GM19238 (cell line): ENCODE data around the gene DGLUCY.
"Not testable (repeated sequence)": the region's sequence is repeated elsewhere in the genome, so short reads cannot be mapped to it uniquely, and the experiment has no call there.

ENCODE experiments used
- DNase-seq: peaks from one replicate; pipeline ENCODE4 v3.0.0; 2011; ENCODE audit warnings: low spot score; ENCODE audit not compliant: insufficient read length

The DGLUCY gene

DNA sequence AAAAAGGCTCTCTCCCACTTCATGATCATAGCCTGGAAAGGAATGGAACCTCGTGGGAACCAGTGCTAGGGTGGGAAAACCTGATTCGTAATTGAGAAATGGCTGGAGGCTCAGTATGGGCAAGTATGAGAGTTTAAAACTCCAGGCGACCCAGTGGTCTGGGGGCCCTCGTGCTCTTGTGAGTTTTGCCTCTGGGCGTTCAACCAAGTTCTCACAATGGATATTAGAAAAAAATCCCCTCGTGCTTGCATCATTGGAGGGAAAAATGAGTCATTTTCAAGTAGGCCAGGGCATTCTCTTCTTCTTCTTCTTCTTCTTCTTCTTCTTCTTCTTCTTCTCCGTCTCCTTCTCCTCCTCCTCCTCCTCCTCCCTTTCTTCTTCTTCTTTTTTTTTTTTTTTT is 91.6 kb downstream of the DGLUCY start:
- no peak for DNase-seq

DNA sequence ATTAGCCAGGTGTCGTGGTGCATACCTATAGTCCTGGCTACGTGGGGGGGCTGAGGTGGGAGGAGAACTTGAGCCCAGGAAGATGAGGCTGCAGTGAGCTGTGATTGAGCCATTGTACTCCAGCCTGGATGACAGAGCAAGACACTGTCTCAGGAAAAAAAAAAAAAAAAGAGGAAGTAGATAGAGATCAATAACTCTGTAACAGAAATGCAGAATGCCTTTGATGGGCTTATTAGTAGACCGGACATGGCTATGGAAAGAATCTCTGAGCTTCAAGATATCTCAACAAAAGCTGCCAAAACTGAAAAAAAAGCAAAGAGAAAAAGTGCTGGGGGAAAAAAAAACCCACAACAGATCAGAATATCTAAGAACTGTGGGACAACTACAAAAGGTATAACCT is 93.1 kb downstream of the DGLUCY start:
- no peak for DNase-seq

DNA sequence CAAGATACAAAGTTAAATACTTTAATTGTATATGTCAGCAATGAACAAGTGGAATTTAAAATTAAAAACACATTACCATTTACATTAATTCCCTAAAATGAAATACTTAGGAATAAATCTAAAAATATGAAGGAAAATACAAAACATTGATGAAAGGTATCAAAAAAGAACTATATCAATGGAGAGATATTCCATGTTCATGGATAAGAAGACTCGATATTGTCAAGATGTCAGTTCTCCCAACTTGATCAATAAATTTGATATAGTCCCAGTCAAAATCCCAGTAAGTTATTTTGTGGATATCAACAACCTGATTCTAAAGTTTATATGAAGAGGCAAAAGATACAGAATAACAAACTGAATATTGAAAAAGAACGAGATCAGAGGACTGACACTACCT is 97.1 kb downstream of the DGLUCY start:
- DNase-seq, result no peak

DNA sequence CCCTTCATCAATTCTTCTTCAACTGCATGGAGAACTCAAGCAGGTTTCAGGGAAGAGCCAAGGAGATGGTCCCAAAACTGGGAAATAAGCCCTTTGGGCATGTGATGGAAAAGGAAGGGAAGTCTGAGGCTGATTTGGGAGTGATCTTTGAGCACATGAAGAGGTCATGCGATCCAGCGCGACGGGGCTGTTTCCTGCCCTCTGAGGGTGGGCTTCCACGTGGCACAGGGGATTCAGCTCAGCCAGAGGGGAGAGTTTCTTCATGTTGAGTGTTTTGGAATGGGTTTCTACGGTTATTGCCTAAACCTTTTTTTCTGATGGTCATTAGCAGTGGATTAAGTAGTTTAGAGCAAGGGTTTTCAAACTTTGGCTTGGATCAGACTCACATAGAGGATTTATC is 100.4 kb downstream of the DGLUCY start:
- no peak for DNase-seq

DNA sequence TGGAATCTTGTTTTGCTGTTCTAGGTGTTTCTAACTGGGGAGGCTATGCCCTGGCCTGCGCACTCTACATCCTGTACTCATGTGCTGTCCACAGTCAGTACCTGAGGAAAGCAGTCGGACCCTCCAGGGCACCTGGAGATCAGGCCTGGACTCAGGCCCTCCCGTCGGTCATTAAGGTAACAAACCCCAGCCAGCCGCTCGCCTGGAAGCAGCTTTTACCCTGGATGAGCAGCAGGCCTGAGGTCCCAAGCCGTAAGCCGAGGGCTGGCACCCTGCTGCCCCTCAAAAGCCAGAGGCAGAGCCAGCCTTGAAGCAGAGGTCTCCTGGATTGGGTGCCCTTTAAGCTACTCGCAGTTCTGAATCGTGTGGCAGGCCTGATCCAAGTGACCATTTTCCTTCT is 101.5 kb downstream of the DGLUCY start:
- DNase-seq, result no peak

DNA sequence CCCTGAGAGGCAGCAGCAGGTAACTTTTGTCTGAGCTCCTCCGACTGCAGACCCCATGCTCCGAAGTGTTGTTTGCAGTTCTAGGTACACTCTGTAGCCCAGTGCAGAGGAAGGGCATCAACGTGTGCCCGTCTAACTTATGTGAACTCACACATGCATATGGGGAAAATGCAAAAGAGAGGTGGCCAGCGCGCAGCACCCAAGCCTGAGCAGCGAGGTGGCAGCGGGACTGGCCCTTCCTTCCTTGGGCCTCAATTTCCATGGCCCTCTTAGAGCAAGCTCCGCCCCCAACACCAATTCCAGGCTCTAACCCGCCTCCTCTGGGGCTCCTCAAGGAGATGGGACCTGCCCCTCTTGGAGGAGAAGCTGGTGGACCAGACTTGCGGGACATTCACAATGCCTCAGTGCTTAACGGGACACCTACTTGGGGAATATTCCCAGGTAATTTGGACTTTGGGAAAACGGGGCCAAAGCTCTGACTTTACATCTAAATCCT is 102.9 kb downstream of the DGLUCY start:
- no peak for DNase-seq

DNA sequence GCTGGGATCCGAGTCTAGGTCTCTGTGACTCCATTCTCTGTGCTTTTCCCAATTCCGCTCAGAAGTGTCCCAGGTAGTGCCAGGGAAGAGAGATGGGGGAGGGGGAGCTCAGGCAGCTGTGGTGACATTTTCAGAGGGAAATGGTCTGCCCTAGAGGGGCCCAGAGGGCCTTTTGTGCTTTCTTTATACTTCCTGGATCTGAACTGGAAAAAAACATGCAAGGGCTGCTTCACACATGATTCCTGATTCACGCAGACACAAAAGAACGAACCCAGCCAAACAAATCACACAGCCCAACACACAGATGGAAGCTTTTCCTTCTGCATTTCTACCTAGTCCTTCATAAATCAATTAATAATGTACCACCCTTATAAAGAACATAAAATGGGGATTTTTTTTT is 104.1 kb downstream of the DGLUCY start:
- no peak for DNase-seq

DNA sequence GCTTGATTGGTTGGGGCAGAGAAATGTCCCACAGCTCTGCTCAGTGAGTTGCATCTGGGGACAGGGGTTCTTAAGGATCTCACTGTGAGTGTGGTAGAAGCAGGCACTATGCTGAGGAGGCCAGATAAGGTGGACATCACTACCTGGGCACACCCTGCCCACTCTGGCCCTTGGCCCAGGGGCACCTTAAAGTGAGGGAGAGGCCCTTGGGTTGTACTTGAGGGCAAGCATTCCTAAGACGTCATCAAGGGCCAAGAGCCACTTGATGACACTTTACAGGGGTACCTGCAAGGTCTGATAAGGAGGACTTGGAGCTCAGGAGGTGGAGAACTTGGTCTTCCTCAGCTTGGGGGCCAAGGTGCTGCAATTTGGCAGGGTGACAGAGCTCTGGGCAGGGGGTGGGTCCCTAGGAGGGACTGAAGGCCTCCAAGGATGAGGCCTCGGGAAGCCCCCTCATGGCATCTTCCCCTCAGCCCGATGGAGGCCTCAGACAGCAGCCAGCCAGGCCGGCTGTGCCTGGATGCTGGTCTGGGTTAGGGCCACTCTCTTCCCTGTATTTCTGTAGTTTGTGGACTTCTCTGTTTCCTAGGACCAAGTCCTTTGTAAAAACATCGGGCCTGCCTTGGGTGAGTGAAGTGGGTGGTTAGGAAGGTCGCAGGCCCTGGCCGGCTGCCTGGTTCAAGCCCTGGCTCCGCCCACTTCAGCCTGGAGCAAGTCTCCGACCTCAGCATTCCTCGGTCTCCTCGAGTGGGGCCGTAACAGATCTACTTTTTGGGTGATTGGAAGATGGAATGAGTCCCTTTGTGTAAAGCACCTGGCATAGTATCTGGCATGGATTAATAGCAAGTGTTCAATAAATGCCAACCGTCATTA is 105.9 kb downstream of the DGLUCY start:
- DNase-seq, result no peak

DNA sequence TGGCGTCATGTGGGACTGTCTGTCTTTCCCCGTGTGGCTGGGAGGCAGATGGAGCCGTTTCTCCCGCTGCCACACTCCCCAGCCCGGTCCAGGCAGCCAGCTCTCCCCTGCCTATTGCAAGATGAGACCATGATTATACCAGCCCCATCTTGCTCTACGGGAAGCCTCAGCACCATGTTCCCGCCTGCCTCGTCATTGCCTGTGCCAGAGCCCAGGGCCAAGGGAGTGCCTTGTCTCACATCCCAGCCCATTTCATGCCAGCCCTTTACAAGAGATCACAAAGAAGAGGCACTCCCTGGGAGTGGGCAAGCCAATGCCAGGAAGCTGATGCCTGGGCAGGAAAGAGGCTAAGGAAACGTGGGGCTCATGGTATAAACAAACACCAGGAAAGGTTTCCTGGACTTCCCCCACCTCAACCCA is 106.7 kb downstream of the DGLUCY start:
- DNase-seq, result no peak

DNA sequence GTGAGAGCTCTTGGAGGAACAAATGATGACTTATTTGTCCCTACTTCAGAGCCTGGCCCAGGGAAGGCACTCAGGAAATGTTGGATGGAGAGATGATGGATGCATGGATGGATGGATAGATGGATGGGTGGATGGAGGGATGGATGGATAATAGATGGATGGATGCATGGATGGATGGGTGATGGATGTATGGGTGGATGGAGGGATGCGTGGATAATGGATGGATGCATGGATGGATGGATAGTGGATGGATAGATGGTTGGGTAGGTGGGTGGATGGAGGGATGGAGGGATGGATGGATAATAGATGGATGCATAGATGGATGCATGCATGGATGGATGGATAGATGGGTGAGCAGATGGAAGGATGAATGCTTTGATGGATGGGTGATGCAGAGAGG is 107.4 kb downstream of the DGLUCY start:
- no peak for DNase-seq

DNA sequence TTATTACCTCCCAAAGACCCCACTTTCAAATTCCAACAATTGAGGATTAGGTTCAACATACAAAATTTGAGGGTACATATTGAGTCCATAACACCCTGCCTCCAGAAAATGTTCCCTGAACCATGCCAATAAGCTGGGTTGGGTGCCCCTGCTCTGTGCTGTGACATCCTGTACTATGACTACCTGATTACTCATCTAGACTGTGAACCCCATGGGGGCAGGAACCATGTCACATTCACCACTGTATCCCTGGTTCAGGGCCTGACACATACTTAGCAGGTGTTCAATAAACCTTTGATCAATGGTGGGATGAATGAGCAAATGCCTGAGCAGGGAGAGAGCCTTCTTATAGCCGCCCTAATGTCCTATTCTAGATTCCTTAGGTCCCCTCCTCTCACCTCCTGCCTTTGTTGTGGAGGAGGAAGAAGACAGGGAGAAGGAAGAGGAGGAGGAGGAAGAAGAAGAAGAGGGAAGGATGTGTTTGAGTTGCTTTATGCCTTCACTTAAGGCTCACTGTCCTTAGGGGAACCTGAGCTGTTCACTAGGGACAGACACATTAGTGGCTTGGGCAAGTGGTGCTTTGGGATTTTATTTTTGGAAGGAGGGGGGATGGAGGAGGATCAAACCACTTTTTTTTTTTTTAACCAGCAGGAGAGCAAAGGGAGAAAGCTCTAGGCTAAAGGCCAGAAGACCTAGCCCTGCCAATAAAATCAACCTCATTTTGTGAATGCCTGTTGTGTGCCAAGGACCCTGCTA is 109.3 kb downstream of the DGLUCY start:
- no peak for DNase-seq

DNA sequence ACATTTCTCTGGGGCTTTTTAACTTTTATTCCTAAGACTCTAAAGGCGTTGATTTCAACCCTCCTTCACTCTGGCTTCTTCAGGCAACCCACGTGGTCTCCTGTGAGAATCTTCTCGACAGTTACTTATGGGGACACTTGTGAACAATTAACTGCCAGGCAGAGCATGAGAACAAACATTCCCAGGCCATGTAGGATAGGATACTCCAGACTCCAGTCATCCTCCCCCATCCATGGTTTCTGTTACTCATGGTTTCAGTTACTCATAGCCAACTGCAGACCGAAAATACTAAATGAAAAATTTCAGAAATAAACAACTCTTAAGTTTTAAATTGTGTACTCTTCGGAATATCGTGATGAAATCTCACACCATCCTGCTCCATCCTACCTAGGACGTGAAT is 111.2 kb downstream of the DGLUCY start:
- DNase-seq, result no peak

DNA sequence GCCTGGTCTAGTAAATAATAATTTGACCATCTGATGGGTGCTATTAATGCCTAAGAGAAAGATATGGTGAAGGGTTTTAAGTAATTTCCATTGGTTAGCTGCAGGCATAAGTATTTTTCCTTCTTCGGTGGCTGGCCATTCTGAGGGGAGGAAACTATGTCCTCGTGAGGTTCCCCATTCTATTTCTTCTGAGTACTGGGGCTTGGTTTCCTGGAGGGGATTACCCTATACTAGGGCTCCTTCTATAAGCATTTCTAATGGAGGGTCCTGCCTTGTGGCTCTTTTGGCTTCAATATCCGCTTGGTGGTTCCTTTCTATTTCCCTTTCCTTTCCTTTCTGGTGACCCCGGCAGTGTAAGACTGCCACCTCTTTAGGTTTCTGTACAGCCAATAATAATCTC is 112.5 kb downstream of the DGLUCY start:
- DNase-seq, result not testable (repeated sequence)

DNA sequence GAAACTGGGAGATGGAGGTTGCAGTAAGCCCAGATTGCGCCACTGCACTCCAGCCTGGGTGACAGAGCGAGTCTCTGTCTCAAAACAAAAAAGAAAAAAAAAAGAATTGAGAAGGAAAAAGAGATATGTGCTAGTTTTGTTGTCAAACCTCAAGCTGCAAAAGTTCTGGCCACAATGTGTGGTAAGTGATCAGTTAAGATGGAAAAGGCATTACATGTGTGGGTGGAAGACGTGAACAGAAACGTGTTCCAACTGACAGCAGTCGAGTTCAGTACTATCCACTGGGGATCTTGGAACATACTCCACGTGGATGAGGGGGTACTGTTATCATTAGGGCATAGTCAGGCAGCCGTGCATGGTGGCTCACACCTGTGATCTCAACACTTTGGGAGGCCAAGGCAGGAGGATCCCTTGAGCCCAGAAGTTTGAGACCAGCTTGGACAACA is 113.3 kb downstream of the DGLUCY start:
- no peak for DNase-seq

DNA sequence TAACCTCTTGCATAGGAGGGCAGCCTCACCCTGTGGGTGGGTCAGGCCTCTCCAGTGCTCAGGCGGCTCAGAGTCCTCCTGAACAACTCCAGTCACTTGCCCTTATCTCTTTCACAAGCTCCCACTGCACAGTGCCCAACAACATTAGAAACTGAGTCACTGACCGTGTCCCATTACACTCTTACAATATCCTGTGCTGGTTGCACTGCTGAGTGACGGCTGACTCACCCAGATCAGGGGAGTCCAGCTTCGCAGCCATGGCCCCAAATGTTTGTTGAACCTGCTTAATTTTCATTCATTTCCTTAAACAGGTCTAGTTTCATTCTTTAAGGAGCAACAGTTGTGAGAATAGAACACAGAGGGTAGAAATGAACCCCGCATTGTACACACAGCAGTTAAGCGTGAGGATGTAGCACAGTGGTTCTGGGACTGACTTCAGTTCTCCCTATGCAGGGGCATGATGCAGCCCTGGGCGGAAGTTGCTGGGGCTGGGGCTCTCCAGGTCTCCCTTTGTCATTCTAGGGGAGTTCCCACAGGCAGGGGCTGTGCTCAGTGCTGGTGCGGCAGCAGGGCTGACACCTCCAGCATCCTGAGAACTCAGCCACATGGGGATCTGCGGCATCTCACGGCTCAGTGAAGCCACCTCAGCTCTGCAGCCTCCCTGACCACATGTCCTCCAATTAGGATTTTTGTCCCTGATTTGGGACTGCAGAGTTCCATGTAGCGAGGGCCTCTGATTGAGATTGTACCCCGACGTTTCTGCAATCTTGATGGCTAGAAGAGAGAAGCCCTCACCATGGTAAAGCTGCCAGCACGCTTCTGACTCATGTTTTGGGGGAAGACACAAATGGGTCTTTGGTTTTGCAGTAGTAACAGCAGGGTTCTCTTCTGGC is 114.5 kb downstream of the DGLUCY start:
- peak; percentile 74 for DNase-seq

DNA sequence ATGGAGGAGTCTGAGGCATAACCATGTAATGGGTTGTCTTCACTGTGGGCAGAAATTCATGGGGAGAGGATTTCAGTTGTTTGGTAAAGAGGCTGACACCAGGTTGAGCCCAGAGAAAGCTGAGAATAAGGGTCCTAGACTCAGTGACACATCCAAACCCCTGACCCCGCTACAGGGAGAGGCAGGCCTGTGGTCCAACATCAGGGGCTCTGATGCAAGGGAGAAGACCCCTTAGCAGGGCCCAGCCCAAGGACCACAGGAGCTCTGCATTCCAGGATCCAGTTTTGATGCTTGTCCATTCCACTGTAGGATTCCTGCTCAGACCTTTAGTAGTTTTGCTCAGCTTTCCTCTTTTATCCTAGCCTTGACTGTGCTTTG is 115.1 kb downstream of the DGLUCY start:
- no peak for DNase-seq

DNA sequence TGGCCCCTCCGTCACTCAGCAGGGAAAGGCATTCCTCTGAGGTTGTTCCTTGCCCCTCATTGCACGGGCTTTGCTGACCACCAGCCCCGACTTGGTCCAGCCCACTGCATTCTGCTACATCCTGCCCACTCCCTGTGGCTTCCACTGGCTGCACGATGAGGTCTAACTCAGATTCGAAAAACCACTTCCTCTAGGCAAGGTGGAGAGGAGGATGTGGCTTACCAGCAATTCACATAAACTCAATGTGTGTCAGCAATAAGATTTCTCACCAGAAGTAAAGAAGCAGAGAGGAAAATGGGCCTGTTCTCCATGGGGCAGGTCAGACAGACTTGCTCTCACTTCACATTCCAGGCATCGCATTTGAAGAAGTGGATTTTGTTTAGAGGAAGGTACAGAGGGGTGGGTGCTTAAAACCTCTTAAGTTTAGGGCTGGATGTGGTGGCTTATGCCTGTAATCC is 115.9 kb downstream of the DGLUCY start:
- DNase-seq, result peak; percentile 81

DNA sequence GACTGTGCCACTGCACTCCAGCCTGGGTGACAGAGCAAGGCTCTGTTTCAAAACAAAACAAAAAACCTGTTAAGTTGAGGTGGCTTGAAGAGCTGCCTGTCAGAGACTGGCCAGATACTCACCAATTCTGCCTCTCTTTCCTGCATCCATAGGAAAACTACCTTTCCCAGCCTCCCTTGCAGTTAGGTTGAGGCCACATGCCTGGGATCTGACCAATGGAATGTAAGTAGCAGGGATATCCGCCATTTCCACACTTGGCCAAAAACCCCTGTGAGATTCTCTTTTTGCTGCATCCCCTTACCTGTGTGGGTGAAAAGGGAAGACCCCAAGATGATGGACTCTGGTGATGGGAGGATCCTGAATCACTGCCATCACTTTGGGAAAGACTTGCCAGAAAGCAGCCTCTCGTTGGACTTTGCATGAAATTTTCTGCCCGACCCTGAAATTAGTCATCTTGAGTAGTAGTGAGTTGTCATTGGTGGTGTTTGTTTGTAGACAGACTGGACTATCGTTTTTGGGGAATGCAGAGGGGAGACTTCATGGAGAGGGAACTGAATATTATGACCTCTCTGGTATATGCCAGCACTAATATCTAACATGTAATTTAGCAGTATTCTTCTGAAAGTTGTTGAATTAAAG is 116.6 kb downstream of the DGLUCY start:
- no peak for DNase-seq

DNA sequence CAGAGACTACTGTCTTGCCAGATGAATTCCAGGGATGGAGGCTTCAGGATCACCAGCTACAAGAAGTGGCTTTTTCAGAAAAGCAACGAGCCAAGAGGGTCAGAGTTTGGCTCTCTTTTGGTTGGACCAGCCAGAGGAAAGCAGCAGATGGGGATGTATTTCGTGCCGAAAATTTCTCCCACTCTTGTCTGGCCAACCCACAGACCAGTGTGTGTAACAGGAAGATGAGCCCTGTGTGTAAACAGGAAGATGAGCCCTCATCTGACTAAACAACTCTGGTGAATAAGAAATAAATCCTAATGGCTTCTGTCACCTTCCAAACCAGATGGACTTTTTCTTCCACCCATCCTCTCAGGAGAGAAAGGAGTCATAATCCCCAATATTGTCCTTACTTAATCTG is 117.6 kb downstream of the DGLUCY start:
- no peak for DNase-seq

DNA sequence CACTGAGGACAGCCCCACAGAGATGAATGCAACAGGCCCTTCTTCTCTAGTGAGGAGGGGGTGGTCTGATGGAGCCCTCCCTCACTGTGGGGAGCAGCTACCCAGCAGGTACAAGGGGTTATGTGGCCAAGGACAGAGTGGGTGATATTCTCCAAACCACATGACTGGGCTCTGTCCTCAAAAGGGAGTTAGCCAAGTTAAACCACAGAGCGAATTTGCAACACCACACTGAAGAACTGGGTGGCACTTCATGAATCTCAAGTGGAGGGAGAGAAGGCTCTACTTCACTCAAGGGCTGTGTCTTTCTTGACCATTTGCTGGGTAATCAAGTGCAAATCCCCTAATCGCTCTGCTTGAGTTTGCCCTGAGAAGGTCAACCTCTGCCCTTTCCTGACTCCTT is 118.2 kb downstream of the DGLUCY start:
- DNase-seq, result no peak

DNA sequence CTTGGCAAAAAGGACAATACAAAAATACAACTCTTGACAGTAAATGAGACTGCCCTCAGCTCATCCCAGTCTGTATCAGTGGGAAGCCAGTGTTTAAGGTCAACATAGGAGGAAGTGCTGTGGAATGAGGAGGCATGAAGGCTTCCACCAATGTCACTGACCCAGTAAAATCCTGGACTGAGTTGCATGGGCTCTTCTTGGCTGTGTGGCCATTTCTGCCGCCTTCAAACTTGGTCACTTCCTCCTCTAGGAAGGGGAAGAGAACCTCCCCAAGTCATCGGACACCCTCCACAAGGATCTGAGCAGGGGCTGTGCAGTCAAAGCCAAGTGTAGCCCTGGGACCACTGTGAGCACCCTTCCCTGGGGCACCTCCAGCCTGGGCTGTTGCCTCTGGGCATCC is 118.7 kb downstream of the DGLUCY start:
- no peak for DNase-seq
